ENCODE data around the gene H2BK1.

Gene H2BK1

DNA sequence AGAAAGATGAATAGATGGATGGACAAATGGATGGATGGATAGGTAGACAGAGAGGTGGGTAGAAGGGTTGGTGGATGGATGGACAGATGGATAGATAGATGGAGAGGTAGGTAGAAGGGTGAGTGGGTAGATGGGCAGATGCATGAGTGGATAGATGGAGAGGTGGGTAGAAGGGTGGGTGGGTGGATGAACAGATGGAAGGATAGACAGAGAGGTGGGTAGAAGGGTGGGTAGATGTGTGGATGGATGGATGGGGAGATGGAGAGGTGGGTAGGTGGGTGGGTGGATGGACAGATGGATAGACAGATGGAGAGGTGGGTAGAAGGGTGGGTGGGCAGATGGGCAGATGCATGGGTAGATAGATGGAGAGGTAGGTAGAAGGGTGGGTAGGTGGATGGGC, 12.4 kb downstream of the H2BK1 start:
- H3K9me3 ChIP-seq (replicated peaks in 1 of 11), result no peaks in the 10 kb centered on the region
- TF ChIP-seq Cebpa-rat (IDR thresholded peaks at IDR 0.05), result no peak
- no peak overlapping the region for H3K4me3 ChIP-seq
- no peak overlapping the region for H3K4me2 ChIP-seq
- peaks cover 0 to 9% (median 5%) of the 10 kb centered on the region in 10 experiments; a peak in 6 of 20 replicates for H3K4me1 ChIP-seq
- H3K27ac ChIP-seq, result no peak overlapping the region
- H4K20me1 ChIP-seq, result peaks cover 0 to 9% (median 0%) of the 10 kb centered on the region in 11 experiments; a peak in 4 of 22 replicates
- H3K27me3 ChIP-seq, result peaks cover 25 to 72% (median 58%) of the 10 kb centered on the region in 11 experiments
- H3K9ac ChIP-seq, result no peak overlapping the region
- H3K36me3 ChIP-seq, result no peaks in the 10 kb centered on the region

DNA sequence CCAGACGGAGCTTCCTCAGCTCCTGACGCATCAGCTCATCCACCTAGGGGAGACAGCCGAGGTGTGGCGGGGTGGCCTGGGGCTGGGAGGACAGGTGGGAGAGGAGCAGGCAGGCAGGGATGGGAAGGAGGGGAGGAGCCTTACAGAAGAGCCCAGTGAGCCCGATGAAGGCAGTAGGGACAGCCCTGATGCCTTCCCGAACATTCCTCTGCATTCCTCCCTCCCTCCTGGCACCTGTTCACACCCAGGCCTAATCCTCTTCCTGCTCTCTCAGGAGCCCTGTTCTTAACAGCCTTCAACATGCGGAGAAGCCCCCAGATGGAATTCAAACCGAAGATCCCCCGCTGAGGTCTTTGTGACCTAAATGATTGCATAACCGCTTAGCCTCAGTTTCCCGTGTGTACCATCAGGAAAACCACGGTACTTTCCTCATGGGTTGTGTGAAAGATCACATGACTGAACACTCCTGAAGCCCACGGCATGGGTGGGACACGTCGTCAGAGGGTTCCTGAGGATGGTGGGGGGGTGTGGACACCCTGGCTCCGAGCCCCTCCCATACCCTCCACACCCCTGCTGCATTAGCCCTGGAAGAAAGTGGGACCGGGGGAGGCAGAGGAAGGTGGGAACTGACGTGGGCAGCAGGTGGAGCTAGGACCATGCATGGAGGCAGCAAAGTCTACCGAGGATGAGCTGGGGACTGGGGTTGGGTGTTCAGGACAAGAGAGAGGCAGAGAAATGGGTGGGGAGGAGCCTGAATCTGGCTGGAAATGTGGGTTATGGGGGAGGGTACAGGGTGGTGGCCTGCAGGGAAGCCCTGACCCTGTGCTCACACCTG, 14.5 kb downstream of the H2BK1 start:
- H3K4me3 ChIP-seq, result no peak overlapping the region
- H3K9me3 ChIP-seq (replicated peaks in 1 of 11), result no peaks in the 10 kb centered on the region
- H4K20me1 ChIP-seq, result peaks cover 0 to 12% (median 0%) of the 10 kb centered on the region in 11 experiments; a peak in 7 of 22 replicates
- H3K27me3 ChIP-seq, result peaks cover 25 to 79% (median 69%) of the 10 kb centered on the region in 11 experiments
- H3K36me3 ChIP-seq, result no peaks in the 10 kb centered on the region
- no peak overlapping the region for H3K9ac ChIP-seq
- TF ChIP-seq Cebpa-rat (IDR thresholded peaks at IDR 0.05), result no peak
- H3K4me1 ChIP-seq, result peaks cover 0 to 9% (median 5%) of the 10 kb centered on the region in 10 experiments; a peak in 6 of 20 replicates
- H3K4me2 ChIP-seq, result peak overlapping the region in 5 of 11 experiments; percentile 10 to 44 (median 18); a peak in 7 of 22 replicates
- no peak overlapping the region for H3K27ac ChIP-seq

DNA sequence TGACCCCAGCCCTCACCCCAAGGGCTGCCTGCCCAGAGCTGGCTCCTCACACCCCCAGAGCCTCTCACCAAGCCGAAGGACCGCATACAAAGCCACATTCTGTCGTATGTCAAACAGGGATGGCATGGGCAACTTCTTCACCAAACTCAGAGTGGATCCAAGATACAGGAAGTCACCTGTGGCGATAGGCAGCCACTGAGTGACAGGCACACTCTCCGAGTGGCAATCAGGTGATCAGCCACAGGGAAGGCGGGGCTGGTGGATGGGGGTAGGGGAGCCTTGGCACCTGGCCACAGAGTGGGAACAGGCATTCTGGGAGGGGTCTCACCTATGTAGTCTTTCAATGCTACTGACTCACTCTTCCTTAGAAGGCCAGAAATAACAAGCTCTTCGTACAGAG, 16.1 kb downstream of the H2BK1 start:
- Histone ChIP-seq H3K9ac (no peak overlapping the region), H3K4me1 (peaks cover 0 to 15% (median 6%) of the 10 kb centered on the region in 10 experiments; a peak in 7 of 20 replicates), H3K4me2 (no peak overlapping the region), H4K20me1 (peaks cover 0 to 25% (median 6%) of the 10 kb centered on the region in 11 experiments; a peak in 8 of 22 replicates), H3K27me3 (peaks cover 25 to 95% (median 85%) of the 10 kb centered on the region in 11 experiments), H3K9me3 (replicated peaks in 1 of 11) (no peaks in the 10 kb centered on the region), H3K27ac (no peak overlapping the region), H3K36me3 (no peaks in the 10 kb centered on the region), H3K4me3 (no peak overlapping the region)
- TF ChIP-seq Cebpa-rat (IDR thresholded peaks at IDR 0.05), result no peak

DNA sequence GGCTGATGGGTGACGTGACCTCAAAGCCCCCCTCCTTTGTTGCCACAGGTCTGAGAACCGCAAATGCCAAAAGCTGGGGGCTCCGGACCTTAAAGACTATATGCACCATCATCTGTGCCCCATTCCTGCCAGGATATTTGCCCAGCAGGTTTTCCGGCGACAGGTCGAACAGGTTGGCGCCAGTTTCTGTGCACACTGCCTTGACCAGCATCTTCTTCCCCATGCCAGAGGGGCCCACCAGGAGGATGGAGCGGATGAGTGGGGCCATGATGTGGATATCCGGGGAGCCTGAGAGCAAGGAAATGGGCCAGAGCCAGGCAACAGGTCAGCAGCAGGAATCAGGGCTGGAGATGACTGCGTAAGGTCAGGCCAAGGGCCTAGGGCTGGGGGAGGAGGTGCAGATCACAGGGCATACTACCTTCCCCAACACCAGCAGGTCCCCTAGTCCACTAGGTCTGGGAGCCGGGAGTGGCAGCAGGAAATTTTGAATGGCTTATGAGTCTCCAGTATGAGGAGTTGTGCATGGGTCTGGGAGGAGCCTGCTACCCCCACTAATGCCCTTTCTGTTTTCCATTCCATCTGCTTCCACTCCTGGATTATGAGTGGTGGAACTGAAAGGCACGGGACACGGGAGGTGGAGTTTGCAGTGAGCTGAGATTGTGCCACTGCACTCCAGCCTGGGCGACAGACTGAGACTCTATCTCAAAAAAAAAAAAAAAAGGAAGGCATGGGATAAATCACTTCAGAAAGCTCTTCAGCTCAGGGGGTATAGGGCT, 16.9 kb downstream of the H2BK1 start:
- Histone ChIP-seq H3K4me3 (no peak overlapping the region), H3K4me2 (no peak overlapping the region), H3K27ac (no peak overlapping the region), H3K36me3 (no peaks in the 10 kb centered on the region), H3K9me3 (replicated peaks in 1 of 11) (no peaks in the 10 kb centered on the region), H3K4me1 (peaks cover under 1 to 21% (median 10%) of the 10 kb centered on the region in 10 experiments; a peak in 19 of 20 replicates), H3K9ac (no peak overlapping the region), H4K20me1 (peaks cover 0 to 25% (median 6%) of the 10 kb centered on the region in 11 experiments; a peak in 9 of 22 replicates), H3K27me3 (peaks cover 32 to 98% (median 88%) of the 10 kb centered on the region in 11 experiments)
- TF ChIP-seq Cebpa-rat (IDR thresholded peaks at IDR 0.05), result no peak

DNA sequence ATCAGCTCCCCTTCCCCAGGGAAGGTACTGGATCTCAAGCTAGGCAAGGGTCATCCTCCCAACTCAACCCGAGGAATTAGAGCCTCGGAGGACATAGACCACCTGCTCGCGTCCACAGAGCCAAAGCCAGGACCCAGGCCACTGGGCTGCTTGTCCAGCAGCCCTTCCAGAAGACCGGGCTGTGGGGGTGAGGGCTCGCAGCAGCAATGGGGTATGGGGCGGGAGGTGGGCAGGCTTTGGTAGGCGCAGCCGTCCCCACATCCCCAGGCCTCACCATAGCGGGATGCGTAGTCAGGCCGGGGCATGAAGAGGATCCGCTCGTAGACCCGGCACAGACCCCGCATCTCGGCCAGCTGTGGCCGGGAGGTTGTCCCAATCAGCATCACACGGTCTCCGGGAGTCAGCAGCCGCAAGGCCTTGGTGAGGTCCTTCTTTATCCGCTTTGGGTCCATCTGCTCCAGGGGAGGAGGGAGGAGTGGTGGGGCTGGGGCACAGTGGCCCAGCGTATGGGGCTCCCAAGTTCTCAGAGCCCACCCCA, 18.2 kb downstream of the H2BK1 start:
- no peak for TF ChIP-seq Cebpa-rat (IDR thresholded peaks at IDR 0.05)
- no peak overlapping the region for H3K4me3 ChIP-seq
- peaks cover 0 to 38% (median 6%) of the 10 kb centered on the region in 11 experiments; a peak in 13 of 22 replicates for H4K20me1 ChIP-seq
- no peak overlapping the region for H3K4me2 ChIP-seq
- H3K27me3 ChIP-seq, result peaks cover 44 to 99% (median 88%) of the 10 kb centered on the region in 11 experiments
- no peaks in the 10 kb centered on the region for H3K9me3 ChIP-seq (replicated peaks in 1 of 11)
- H3K4me1 ChIP-seq, result peaks cover 8 to 34% (median 23%) of the 10 kb centered on the region in 10 experiments
- no peak overlapping the region for H3K27ac ChIP-seq
- no peaks in the 10 kb centered on the region for H3K36me3 ChIP-seq
- H3K9ac ChIP-seq, result no peak overlapping the region

DNA sequence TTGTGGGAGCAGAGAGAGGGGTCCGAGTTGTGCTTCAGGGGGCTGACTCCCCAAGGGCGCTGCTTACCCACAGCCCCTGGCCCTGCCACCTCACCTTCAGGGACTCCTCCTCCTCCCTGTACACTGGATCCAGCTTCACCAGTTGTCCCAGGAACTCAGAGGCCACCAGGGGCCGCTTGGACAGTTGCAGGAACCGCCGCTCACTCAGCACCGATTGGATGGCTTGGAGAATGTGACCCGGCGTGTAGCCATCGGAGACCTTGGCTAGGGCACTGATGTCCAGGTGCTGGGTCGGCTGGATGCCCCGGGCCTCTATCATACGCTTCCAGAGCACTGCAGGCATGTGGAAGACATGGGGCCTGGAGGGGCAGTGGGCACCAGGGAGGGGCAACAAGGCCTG, 18.7 kb downstream of the H2BK1 start:
- no peak for TF ChIP-seq Cebpa-rat (IDR thresholded peaks at IDR 0.05)
- no peaks in the 10 kb centered on the region for H3K9me3 ChIP-seq (replicated peaks in 1 of 11)
- H4K20me1 ChIP-seq, result peaks cover 0 to 34% (median 8%) of the 10 kb centered on the region in 11 experiments; a peak in 13 of 22 replicates
- peaks cover 8 to 40% (median 26%) of the 10 kb centered on the region in 10 experiments for H3K4me1 ChIP-seq
- no peaks in the 10 kb centered on the region for H3K36me3 ChIP-seq
- H3K27ac ChIP-seq, result no peak overlapping the region
- no peak overlapping the region for H3K9ac ChIP-seq
- H3K27me3 ChIP-seq, result peaks cover 42 to 99% (median 88%) of the 10 kb centered on the region in 11 experiments
- no peak overlapping the region for H3K4me3 ChIP-seq
- no peak overlapping the region for H3K4me2 ChIP-seq

DNA sequence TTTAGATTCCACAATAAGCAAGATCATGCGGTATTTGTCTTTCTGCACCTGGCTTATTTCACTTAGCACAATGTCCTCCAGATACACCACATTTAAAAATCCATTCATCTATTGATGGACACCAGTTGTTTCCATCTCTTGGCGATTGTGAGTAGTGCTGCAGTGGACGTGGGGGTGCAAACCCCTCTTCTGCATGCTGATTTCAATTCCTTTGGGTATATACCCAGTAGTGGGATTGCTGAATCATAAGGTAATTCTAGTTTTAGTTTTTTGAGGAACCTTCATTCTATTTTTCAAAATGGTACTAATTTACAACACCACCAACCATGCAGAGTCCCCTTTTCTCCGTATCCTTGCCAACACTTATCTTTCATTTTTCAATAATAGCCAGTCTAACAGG, 21.2 kb downstream of the H2BK1 start:
- Histone ChIP-seq H3K4me2 (peak overlapping the region in 1 of 11 experiments; percentile 94; a peak in 1 of 22 replicates), H3K27ac (no peak overlapping the region), H3K9ac (no peak overlapping the region), H4K20me1 (peaks cover 0 to 30% (median 8%) of the 10 kb centered on the region in 11 experiments; a peak in 13 of 22 replicates), H3K4me1 (peaks cover 8 to 35% (median 22%) of the 10 kb centered on the region in 10 experiments), H3K27me3 (peaks cover 23 to 89% (median 66%) of the 10 kb centered on the region in 11 experiments), H3K9me3 (replicated peaks in 1 of 11) (no peaks in the 10 kb centered on the region), H3K36me3 (no peaks in the 10 kb centered on the region), H3K4me3 (no peak overlapping the region)
- no peak for TF ChIP-seq Cebpa-rat (IDR thresholded peaks at IDR 0.05)

DNA sequence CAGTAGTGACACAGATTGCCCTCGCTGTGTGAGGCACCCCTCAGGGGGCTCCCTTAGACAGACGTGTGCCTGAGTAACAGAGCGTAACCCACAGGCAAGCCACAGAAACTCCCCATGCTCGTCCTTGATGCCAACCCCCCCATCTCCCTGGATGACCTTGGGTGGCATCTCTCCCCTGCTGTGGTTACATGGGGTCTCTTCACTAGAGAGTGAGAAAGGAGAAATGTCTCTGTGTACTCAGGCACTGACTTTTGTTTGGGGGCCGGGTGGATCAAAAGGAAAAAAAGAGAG, 22.1 kb downstream of the H2BK1 start:
- Histone ChIP-seq H3K27ac (no peak overlapping the region), H3K9me3 (replicated peaks in 1 of 11) (no peaks in the 10 kb centered on the region), H3K4me3 (no peak overlapping the region), H3K4me2 (peak overlapping the region; percentile 6 to 94 (median 75); a peak in 20 of 22 replicates), H3K9ac (peak overlapping the region in 1 of 11 experiments; percentile 32; a peak in 2 of 22 replicates), H3K36me3 (no peaks in the 10 kb centered on the region), H4K20me1 (peaks cover 0 to 30% (median 8%) of the 10 kb centered on the region in 11 experiments; a peak in 13 of 22 replicates), H3K4me1 (peaks cover 8 to 35% (median 22%) of the 10 kb centered on the region in 10 experiments), H3K27me3 (peaks cover 23 to 81% (median 63%) of the 10 kb centered on the region in 11 experiments)
- TF ChIP-seq Cebpa-rat (IDR thresholded peaks at IDR 0.05), result no peak
